Suppressor macrophage treated with lipopolysaccharide for 4 hours (primary cell): ENCODE data around the gene NLN.

Source experiments
- DNase-seq: peaks from one replicate; pipeline ENCODE4 v3.0.0-alpha.2; 2020

Gene NLN

DNA sequence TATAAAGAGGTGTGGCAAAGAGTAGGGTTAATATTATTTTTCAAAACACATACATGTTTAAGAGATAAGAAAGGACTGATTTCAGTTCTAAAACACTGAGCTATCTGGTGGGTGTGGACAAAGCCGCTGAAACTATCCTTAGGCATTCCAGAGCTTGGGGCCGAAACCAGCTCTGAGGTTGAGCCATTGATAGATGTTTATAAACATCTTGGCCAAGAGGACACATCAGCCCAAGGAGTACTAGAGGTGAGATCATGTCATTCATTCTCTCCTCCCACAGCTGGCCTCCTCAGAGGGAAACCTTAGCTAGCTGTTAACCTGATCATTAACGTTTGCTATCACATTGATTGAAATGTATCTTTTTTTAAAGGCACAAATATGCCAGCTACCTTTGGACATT is 89.9 kb downstream of the NLN start:
- DNase-seq, result no peak

- no peak for DNase-seq
Observed at GRCh38 chr5:65812648-65813047, 90.6 kb downstream of the NLN start.

DNA sequence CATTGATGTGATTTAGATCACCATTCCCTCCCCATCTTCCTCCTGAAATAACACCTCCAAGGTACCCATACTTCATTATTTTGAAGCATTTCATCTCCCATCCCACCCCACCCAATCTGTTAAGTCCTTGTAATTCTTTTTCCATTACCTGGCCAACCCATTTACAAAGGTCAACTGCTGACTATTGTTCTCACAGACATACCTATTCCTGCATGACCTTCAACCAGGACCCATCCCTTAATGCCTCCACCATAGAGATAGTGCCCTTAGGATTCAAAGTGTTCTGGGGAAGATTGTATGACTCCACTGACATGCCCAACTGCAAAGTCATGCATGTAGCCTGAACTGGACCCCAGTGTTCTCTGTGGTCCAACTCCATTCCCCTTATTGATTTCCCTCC is 91.2 kb downstream of the NLN start:
- no peak for DNase-seq

- DNase-seq, result peak; percentile 21
Observed at GRCh38 chr5:65815161-65815560, 93.2 kb downstream of the NLN start.

- no peak for DNase-seq
Observed at GRCh38 chr5:65816729-65817128, 94.7 kb downstream of the NLN start.

- DNase-seq, result no peak
Observed at GRCh38 chr5:65817931-65818330, 95.9 kb downstream of the NLN start.

DNA sequence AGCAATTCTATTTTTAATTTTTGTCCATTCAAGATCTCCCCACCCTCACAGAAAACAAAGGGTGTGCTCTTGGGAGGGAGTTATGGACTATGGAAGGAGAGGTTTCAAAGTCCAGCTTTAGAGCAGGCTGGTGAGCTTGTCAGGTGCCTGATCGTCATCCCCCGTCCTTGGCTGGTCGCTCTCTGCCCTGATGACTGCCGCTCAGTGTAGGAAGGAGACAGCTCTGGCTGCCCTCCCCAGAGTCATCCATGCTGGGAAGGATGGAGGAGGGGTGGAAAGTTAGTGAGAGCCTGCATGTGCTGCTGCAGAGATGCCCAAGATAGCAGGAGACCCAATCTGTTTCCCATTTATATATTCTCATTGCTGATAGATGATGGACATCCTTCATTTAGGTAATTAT is 96.6 kb downstream of the NLN start:
- DNase-seq, result no peak

- DNase-seq, result no peak
Observed at GRCh38 chr5:65819215-65819904, 97.4 kb downstream of the NLN start.

GRCh38 chr5:65819905-65820240 is 97.9 kb downstream of the NLN start:
- DNase-seq, result peak; percentile 37

- DNase-seq, result no peak
Observed at GRCh38 chr5:65820373-65820772, 98.4 kb downstream of the NLN start.

DNA sequence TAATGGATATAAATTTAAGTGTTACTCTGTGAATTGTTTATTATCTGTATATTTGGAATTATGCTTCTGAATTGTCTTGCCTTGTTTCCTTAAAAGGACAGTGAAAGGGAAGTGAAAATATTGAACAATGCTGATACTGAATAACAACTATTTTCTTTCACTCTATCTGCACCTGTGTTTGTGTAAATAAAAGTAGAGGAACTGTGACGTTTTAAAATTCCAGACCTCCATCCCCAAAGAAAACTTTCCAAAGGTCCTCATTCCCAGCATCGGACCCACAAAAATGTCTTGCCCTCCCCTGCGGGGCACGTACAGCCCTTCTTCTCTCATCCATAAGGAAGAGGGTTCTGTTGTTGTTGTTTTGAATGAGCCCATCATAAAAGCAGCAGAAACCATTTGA is 100.0 kb downstream of the NLN start:
- DNase-seq, result no peak

DNA sequence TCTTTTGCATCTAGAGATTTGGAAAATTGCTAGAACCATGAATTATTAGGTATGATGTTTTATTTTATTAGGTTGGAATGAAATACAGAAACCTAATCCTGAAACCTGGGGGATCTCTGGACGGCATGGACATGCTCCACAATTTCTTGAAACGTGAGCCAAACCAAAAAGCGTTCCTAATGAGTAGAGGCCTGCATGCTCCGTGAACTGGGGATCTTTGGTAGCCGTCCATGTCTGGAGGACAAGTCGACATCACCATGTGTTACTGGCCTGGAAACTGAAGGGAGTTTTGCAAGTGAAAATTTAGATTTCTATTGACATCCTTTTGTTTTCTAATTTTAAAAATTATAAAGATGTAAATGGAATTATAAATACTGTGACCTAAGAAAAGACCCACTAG is 100.7 kb downstream of the NLN start:
- no peak for DNase-seq

GRCh38 chr5:65823204-65823603 is 101.2 kb downstream of the NLN start:
- no peak for DNase-seq

- no peak for DNase-seq
Observed at GRCh38 chr5:65823845-65824445, 101.9 kb downstream of the NLN start.

DNA sequence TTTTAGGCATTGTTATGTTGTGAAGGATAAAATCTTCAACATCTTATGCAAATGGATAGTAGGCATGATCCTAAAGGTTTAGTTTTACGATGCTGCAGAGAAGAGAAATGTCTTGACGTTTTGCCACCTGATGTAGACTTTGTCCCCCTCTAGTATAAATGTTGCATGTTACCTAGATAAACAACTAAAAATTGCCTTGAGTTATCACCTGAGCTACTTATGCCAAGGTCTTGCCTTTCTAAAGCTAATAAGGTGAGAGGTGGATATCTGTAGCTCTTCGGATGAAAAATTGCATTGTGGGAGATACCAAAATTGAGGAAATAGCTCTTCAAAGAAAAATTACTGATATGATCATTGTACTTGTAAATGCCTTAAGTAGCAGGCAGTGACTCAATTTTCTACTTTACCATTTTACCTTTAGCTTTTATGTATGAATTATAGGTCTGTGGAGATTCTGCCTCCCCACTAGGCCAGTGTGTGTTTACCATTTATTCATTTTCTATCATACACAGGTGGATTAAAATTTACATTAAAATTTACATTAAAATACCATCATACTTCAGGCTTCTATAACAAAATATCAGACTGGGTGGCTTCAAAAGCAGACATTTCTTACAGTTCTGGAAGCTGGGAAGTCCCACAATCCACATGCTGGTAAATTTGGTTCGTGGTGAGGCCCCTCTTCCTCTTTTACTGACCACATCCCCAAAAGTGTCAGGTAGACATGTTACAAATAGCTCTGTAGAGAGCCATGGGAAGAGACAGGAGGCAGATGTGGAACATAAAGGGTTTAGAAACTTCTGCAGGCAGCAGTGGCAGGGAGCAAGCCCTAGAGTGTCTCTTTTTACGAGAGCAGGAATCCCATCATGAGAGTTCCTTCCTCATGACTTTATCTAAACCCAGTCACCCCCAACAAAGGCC is 103.7 kb downstream of the NLN start:
- DNase-seq, result peak; percentile 51

GRCh38 chr5:65828022-65828896 is 106.3 kb downstream of the NLN start:
- DNase-seq, result no peak

DNA sequence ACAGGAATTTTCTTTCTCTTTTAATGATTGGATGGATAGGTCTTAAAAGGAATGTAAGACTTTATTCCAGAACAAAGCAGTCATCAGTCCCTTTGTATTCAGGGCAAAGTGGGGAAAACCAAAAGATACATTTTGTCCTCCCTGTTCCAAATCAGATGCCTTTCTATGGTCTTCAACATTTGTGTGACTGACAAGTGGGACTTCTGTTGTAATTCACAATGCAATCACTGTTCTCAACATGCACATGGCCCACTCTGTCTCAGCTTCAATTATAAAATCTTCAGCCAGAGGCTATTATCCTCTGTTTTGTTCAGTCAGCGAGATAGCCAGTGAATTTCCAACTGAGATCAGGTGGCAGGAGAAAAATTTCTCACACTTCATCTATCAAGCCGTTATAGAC is 108.9 kb downstream of the NLN start:
- no peak for DNase-seq

GRCh38 chr5:65831276-65831675 is 109.3 kb downstream of the NLN start:
- no peak for DNase-seq

GRCh38 chr5:65832152-65832551 is 110.1 kb downstream of the NLN start:
- DNase-seq, result no peak

DNA sequence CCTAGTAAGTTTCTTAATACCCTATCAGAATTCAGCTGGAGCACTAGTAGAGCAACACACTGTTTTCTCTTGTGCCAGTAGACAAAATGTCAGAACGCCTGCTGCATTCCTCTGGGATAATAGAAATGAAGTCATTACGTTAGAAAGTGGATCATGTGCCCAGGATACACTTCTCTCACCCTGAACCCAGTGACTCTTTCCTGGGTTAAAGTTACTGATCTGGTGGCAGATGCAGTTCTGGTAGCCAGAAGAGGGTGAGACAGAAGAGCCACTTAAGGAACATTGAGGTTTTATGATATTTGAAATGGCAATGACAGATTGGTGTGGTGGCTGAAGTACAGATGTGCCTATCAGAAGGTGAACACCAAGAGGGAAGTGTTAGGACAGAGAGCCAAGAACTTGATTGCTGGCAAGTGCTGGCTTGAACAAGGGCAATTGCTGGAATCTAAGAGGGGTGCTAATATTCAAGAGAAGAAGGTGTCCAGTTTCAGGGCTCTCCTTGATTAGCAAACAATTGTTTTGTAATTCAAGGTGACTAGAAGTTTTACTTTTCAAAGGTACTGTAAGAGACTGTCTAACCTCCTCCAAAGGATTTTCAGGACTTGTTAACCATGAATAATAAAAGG is 110.7 kb downstream of the NLN start:
- DNase-seq, result no peak

DNA sequence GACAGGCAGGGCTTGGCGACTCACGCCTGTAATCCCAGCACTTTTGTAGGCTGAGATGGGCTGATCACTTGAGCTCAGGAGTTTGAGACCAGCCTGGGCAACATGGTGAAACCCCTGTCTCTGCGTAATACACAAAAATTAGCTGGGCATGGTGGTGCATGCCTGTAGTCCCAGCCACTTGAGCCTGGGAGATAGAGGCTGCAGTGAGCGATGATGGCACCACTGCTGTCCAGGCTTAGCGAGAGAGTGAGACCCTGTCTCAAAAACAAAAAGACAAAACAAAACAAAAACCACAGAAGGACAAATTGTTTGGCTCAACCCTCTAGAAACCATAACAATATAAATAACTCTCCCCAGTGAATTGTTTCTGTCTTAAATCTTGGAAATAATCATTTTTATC is 111.8 kb downstream of the NLN start:
- no peak for DNase-seq

GRCh38 chr5:65834306-65834705 is 112.3 kb downstream of the NLN start:
- DNase-seq, result no peak

GRCh38 chr5:65835191-65835590 is 113.2 kb downstream of the NLN start:
- no peak for DNase-seq
